ENCODE measurements around the gene ACTL8.

GRCh38 chr1:17862121-17862520 is 107.0 kb downstream of the ACTL8 start:
- TF ChIP-seq CREB1 (CRISPR knock-in tag; IDR thresholded peaks at IDR 0.05; ENCODE audit: low read depth) (no peak), POLR2AphosphoS5 (IDR thresholded peaks at IDR 0.05; ENCODE audit: low read depth) (no peak), NANOG (IDR thresholded peaks at IDR 0.05; ENCODE audit: borderline replicate concordance) (no peak), CTCF (conservative IDR thresholded peaks at IDR 0.05; ENCODE audit: low read depth in 2 of 2) (no peak), REST (IDR thresholded peaks at IDR 0.05; ENCODE audit: unreplicated experiment) (no peak), JUNB (IDR thresholded peaks at IDR 0.05; ENCODE audit: unreplicated experiment) (no peak), EZH2 (IDR thresholded peaks at IDR 0.05; ENCODE audit: low read depth, unreplicated experiment) (no peak), EZH2phosphoT487 (IDR thresholded peaks at IDR 0.05; ENCODE audit: unreplicated experiment) (no peak), STAT1 (IDR thresholded peaks at IDR 0.05; ENCODE audit: unreplicated experiment) (no peak)
